ENCODE results near the gene EID1.

Gene EID1

GRCh38 chr15:48913141-48913540 is 35.2 kb downstream of the EID1 start:
- no peak for DNase-seq

GRCh38 chr15:48914717-48915116 is 36.8 kb downstream of the EID1 start:
- no peak for DNase-seq

GRCh38 chr15:48915861-48916260 is 37.9 kb downstream of the EID1 start:
- no peak for DNase-seq

DNA sequence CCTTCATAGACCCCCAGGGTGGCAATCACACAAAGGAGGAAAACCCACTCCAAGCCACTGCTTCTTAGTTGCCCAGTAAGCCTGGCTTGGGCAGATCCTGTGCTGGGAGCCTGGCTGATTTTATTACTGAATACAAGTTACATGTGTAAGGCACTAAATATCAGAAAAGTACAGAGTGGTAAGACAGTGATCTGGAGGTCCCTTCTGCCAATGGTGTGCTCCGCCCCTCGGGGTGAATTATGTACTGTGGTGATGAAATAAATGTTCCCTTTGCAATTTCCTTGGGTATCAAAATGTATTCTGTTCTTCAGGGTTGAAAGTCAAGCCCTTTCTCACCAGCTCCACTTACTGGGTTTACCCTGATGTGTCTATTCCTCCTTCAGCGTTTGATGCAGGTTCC is 38.8 kb downstream of the EID1 start:
- DNase-seq, result no peak

GRCh38 chr15:48922046-48922445 is 44.1 kb downstream of the EID1 start:
- DNase-seq, result no peak

DNA sequence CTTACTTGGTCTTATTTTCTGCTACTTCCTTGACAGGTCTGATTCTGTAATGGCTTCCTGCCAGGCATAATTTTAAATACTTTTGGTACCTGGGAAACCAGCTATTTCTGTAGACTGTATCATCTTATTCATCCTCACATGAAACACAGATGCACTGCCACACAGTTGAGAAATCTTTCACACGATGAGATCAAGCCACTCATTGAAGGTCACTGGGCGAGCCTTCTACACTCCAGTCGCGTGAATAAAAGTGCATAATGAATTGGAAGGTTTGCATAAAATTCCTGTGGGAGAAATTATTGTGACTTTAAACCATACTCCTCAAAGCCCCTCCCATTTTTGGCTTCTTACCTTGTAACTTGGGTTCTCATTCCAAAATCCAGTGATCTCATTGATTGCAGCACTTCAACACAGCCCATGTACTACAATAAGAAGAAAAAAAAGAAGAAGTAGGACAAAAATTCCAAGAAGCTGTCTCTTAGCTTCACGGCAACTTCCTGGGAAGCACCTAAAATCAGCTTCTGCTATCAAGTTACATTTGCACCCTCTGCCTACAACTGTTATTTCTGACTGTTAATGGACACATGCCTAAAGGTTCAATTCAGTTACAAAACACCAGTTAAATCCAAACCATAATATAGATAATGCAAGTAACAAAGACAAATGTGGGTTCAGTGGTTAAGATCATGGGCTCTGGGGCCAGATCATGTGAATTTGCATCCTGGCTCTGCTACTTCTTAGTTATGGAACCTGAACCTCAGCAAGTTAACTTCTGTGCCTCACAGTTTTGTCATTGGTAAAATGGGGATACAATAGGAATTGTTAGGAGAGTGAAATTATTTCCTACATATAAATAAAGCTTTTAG is 46.8 kb downstream of the EID1 start:
- no peak for DNase-seq

GRCh38 chr15:48925714-48926223 is 47.8 kb downstream of the EID1 start:
- no peak for DNase-seq

- DNase-seq, result no peak
Observed at GRCh38 chr15:48928877-48929538, 51.1 kb downstream of the EID1 start.

DNA sequence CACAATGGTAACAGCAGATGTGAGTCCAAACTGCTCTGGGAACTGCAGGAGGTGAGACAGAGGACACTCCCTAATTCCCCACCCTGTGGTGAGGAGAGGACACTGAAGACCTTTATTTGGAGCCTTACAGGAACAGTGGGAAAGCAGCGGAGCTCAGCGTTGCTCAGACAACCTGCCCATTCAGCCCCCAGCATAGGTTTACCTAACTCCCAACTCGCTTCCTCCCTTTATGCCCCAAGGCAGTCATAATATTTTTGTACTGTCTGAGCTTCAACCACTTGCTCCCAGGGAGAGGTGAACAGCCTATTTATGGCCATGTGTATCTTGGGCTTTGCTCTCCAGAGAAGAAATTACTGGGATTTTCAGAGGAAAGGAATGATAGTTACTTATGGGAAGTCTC is 51.7 kb downstream of the EID1 start:
- DNase-seq, result no peak

Measured in NCI-H187 treated with DMSO at 0.1 percent for 48 hours (cell line).